Calu3 (cell line): ENCODE measurements around the gene POLQ. TPM values are rescaled to one million over a fixed set of nuclear protein-coding genes. Genes with fewer than 3 reads are reported as not detected.
"Not testable (repeated sequence)": the region's sequence is repeated elsewhere in the genome, so short reads cannot be mapped to it uniquely, and the experiment has no call there.

ENCODE experiments used
- BruUV-seq: library from RNA; stranded (reverse); fragments of 400-500 nt; replicated peaks from 2 replicates; lab custom pipeline; 2021; lab: Mats Ljungman, UMichigan
- CTCF ChIA-PET: fragments of 300-600 bp; sonication (Branson Sonifier 250); formaldehyde crosslinking; loops from one replicate; lab custom pipeline; 2022; ENCODE audit warnings: antibody characterized with exemption; lab: Charles Lee
- DNase-seq: peaks from one replicate; pipeline ENCODE4 v3.0.0; 2022
- H3K27ac Mint-ChIP-seq: one replicate; pipeline ENCODE4 v1.8.0; 2022; ENCODE audit warnings: mixed read lengths; ENCODE audit not compliant: unreplicated experiment
- H3K27me3 Mint-ChIP-seq: one replicate; pipeline ENCODE4 v1.8.0; 2022; ENCODE audit warnings: mixed read lengths; ENCODE audit not compliant: unreplicated experiment
- H3K36me3 Mint-ChIP-seq: one replicate; pipeline ENCODE4 v1.8.0; 2022; ENCODE audit warnings: mild to moderate bottlenecking, moderate library complexity, mixed read lengths; ENCODE audit not compliant: insufficient read depth, unreplicated experiment
- H3K4me1 Mint-ChIP-seq: one replicate; pipeline ENCODE4 v1.8.0; 2022; ENCODE audit warnings: mild to moderate bottlenecking, low read depth, mixed read lengths; ENCODE audit not compliant: unreplicated experiment
- H3K4me3 Mint-ChIP-seq: one replicate; pipeline ENCODE4 v1.8.0; 2022; ENCODE audit warnings: mild to moderate bottlenecking, low read depth, moderate library complexity, mixed read lengths; ENCODE audit not compliant: unreplicated experiment
- H3K9me3 Mint-ChIP-seq: one replicate; pipeline ENCODE4 v1.8.0; 2022; ENCODE audit warnings: low read depth, mixed read lengths; ENCODE audit not compliant: unreplicated experiment
- intact Hi-C: fragments of 100-400 bp; cut with micrococcal nuclease; formaldehyde crosslinking; loops from one replicate; pipeline ENCODE4 v1.10.0; 2022; ENCODE audit not compliant: unreplicated experiment
- total RNA-seq: library from RNA; stranded (reverse); gene quantifications from 2 replicates; pipeline ENCODE4 v1.2.3, GENCODE V29; 2022
- TF ChIP-seq, protein P1 (sequence below): fragments of 200-600 bp; IDR thresholded peaks from one replicate; pipeline ENCODE4 v1.8.0; 2022; ENCODE audit warnings: antibody characterized with exemption; ENCODE audit not compliant: unreplicated experiment

POLQ gene
- total RNA-seq, 1 experiment from 2014 or later, result 15.5 TPM

DNA sequence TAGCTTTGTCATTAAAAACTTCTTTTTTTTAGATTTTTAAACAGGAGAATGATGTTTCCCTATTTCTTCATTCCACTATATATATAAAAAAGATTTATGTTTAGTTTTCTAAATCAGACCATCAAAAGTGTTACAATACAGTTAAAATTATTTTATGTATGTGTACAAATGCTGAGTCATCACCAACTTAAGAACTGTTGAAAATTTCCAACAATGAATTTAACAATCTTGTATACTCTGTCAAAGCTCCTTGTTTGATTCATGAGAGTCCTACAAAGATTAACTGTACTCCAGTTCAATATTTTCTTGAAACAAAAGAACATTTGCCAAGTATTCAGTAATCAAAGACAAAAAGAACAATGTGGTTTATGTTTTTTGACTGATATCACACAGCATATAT lies 82.0 kb downstream of the POLQ start:
- no peaks in the 10 kb centered on the region for H3K4me1 Mint-ChIP-seq
- no peak for DNase-seq
- peaks cover 4% of the 10 kb centered on the region for H3K36me3 Mint-ChIP-seq
- no TSS peak for BruUV-seq
- H3K27ac Mint-ChIP-seq, result no peak overlapping the region
- CTCF ChIA-PET, result no interaction called here
- no peaks in the 10 kb centered on the region for H3K27me3 Mint-ChIP-seq
- no peak overlapping the region for H3K4me3 Mint-ChIP-seq
- intact Hi-C loops, result no loop called here
- no peaks in the 10 kb centered on the region for H3K9me3 Mint-ChIP-seq
- TF ChIP-seq, protein P1, sequence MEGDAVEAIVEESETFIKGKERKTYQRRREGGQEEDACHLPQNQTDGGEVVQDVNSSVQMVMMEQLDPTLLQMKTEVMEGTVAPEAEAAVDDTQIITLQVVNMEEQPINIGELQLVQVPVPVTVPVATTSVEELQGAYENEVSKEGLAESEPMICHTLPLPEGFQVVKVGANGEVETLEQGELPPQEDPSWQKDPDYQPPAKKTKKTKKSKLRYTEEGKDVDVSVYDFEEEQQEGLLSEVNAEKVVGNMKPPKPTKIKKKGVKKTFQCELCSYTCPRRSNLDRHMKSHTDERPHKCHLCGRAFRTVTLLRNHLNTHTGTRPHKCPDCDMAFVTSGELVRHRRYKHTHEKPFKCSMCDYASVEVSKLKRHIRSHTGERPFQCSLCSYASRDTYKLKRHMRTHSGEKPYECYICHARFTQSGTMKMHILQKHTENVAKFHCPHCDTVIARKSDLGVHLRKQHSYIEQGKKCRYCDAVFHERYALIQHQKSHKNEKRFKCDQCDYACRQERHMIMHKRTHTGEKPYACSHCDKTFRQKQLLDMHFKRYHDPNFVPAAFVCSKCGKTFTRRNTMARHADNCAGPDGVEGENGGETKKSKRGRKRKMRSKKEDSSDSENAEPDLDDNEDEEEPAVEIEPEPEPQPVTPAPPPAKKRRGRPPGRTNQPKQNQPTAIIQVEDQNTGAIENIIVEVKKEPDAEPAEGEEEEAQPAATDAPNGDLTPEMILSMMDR, result no peak

DNA sequence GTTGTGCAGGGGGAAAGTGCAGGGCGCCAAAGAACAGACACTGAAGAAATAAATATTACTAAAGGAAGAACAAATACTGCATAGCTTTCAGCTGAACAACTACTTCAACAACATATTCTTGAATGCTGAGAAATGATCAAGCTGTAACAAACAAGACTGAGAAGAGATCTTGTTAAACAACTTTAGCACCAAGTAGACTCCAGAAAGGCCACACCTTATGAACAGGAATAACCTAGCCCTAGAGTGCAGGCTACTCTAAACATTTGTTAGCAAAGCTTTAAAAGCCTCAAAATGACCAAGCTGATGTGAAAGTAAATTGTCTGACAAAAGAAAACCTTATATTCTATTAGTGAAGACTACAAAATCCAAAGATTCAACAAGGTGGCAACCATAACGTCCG lies 83.2 kb downstream of the POLQ start:
- Mint-ChIP-seq H3K27me3 (no peaks in the 10 kb centered on the region), H3K4me1 (no peaks in the 10 kb centered on the region), H3K9me3 (no peaks in the 10 kb centered on the region), H3K27ac (no peak overlapping the region), H3K36me3 (peaks cover 4% of the 10 kb centered on the region), H3K4me3 (no peak overlapping the region)
- no TSS peak for BruUV-seq
- CTCF ChIA-PET, result no interaction called here
- TF ChIP-seq, protein P1, result no peak
- DNase-seq, result no peak
- intact Hi-C loops, result no loop called here

DNA sequence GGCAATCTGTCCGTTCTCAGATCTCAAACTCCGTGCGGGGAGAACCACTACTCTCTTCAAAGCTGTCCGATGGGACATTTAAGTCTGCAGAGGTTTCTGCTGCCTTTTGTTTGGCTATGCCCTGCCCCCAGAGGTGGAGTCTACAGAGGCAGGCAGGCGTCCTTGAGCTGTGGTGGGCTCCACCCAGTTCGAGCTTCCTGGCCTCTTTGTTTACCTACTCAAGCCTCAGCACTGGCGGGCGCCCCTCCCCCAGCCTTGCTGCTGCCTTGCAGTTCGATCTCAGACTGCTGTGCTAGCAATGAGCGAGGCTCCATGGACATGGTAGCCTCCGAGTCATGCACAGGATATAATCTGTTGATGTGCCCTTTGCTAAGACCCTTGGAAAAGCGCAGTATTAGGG lies 94.0 kb downstream of the POLQ start:
- H3K36me3 Mint-ChIP-seq, H3K27me3 Mint-ChIP-seq, BruUV-seq, CTCF ChIA-PET, H3K27ac Mint-ChIP-seq, H3K4me3 Mint-ChIP-seq, DNase-seq, H3K9me3 Mint-ChIP-seq, H3K4me1 Mint-ChIP-seq, intact Hi-C loops: not testable (repeated sequence)

DNA sequence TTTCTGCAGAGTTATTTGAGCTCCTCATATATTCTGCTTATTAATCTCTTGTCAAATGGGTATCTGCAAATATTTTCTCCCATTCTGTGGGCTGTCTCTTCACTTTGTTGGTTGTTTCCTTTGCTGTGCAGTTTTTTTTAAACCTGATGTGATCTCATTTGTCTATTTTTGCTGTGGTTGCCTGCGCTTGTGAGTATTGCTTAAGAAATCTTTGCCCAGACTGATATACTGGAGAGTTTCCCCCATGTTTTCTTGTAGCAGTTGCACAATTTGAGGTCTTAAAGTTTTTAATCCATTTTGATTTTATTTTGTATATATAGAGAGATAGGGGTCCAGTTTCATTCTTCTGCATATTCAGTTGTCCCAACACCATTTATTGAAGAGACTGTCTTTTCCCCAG lies 102.3 kb downstream of the POLQ start:
- Mint-ChIP-seq H3K27ac (no peak overlapping the region), H3K4me1 (no peaks in the 10 kb centered on the region), H3K36me3 (no peaks in the 10 kb centered on the region), H3K27me3 (no peaks in the 10 kb centered on the region), H3K4me3 (no peak overlapping the region), H3K9me3 (no peaks in the 10 kb centered on the region)
- TF ChIP-seq, protein P1, result no peak
- CTCF ChIA-PET, result no interaction called here
- intact Hi-C loops, result no loop called here
- BruUV-seq, result no TSS peak
- DNase-seq, result no peak

DNA sequence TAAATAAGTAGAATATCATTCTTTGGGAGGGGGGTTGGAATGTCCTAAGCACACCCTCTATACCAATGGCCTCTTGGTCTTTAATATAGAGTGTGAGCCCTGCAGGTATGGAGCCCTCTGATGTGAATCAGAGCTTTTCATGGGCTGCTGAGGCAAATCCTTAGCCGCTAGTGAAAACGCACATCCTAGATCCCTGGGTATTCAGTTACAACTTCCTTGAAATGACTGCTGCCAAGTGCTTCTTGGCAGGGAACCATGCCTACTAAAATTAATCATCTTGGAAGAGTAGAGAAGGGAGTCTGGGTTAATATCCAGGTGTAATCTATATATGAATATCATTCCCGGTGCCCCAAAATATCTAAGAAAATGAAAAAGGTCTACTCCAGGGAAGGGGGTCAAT lies 109.1 kb downstream of the POLQ start:
- no peak overlapping the region for H3K4me3 Mint-ChIP-seq
- no TSS peak for BruUV-seq
- TF ChIP-seq, protein P1, result no peak
- no peak for DNase-seq
- intact Hi-C loops, result no loop called here
- H3K27me3 Mint-ChIP-seq, result no peaks in the 10 kb centered on the region
- CTCF ChIA-PET, result no interaction called here
- H3K36me3 Mint-ChIP-seq, result no peaks in the 10 kb centered on the region
- no peaks in the 10 kb centered on the region for H3K9me3 Mint-ChIP-seq
- H3K27ac Mint-ChIP-seq, result no peak overlapping the region
- H3K4me1 Mint-ChIP-seq, result no peaks in the 10 kb centered on the region
